NCI-H446 treated with DMSO at 0.1 percent for 48 hours (cell line): ENCODE measurements around the gene DISP1.
A peak's percentile ranks its signal among the peaks of the same experiment; 100 is the strongest.

Source experiments
- DNase-seq: peaks from one replicate; lab custom pipeline; 2025; lab: John Stamatoyannopoulos, UW

Gene DISP1, protein sequence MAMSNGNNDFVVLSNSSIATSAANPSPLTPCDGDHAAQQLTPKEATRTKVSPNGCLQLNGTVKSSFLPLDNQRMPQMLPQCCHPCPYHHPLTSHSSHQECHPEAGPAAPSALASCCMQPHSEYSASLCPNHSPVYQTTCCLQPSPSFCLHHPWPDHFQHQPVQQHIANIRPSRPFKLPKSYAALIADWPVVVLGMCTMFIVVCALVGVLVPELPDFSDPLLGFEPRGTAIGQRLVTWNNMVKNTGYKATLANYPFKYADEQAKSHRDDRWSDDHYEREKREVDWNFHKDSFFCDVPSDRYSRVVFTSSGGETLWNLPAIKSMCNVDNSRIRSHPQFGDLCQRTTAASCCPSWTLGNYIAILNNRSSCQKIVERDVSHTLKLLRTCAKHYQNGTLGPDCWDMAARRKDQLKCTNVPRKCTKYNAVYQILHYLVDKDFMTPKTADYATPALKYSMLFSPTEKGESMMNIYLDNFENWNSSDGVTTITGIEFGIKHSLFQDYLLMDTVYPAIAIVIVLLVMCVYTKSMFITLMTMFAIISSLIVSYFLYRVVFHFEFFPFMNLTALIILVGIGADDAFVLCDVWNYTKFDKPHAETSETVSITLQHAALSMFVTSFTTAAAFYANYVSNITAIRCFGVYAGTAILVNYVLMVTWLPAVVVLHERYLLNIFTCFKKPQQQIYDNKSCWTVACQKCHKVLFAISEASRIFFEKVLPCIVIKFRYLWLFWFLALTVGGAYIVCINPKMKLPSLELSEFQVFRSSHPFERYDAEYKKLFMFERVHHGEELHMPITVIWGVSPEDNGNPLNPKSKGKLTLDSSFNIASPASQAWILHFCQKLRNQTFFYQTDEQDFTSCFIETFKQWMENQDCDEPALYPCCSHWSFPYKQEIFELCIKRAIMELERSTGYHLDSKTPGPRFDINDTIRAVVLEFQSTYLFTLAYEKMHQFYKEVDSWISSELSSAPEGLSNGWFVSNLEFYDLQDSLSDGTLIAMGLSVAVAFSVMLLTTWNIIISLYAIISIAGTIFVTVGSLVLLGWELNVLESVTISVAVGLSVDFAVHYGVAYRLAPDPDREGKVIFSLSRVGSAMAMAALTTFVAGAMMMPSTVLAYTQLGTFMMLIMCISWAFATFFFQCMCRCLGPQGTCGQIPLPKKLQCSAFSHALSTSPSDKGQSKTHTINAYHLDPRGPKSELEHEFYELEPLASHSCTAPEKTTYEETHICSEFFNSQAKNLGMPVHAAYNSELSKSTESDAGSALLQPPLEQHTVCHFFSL (N-terminal part only)

DNA sequence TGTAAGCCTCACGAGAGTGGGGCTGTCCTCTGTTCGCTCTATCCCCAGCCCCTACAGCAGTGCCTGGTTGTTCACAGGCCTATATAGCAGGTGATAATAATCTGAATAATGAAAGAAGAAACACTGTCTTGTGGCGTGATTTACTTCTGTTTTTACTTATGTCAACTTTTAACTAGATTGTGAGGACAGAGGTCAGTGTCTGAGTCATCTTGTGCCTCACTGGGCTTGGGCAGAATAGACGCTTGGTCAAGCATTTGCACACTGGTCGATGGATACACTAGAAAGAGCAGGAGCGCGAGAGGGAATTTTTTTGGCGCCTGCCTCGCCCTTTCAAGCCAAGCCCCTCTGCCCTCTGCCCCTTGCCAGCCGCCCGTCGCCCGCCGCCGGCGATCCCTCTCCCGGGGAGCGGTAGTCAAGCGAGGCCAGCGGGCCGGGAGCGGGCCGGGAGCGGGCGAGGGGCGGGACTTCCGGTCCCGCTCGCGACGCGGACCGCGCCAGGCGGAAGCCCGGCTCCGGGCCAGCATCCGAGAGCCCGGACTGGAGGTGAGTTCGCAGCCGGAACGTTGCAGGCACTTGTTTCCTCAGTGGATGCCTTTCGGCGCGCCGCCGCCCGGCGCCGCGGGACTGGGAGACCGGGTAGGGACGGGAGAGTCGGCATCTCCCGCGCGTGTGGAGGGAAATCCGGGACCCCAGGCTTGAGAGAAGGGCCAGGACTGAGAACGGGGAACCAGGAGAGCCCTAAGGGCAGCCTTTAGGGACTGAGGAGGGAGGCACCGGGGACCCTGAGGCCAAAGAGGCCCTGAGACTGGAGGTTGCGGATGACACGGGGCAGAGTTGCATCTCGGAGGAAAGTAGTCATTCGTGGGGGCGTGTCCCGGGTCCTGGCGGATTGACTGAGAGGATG is at the start of gene DISP1:
Gene DISP1, plus strand, starts transcription at position 504 of the 904 bp plus-strand sequence. CDS start 127,785 bp downstream, outside the sequence.
- DNase-seq, result peak; percentile 49

DNA sequence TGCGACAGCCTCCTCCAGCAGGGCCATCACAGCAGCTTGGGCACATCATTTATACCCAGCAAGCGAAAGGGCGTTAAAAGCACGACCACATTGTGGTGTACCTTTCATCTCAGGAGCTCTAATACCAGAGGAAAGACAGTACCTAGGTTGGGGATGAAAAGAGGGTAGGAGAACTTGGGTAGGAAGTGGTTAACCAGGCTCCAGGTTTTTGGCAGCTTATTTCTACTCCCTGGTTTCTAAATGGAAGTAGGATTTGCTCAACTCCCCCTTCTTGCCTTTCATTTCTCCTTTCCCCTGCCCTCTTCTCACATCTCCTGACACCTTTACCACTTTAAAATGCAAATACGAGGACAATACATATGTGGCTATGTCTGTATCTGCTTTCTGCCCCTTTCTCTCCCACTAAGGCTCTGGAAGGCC is 47.7 kb upstream of the DISP1 start:
- DNase-seq, result no peak

DNA sequence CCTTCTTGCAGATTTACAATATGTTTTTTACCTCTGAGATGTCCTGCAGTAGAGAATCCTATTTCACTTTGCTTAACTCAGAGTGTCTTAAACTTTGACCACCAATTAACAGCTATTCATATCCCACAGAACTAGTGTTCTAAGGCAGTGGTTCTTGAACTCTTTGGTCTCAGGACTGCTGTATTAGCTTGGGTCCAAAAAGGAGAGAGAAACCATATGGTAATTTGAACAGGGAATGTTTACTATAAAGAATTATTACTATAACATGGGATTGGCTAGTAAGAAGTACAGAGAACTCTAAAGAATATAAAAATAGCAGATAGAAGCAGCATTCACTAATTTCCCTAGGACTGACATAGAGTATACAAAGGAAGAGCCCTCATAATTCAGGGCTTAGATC is 46.2 kb upstream of the DISP1 start:
- DNase-seq, result no peak

DNA sequence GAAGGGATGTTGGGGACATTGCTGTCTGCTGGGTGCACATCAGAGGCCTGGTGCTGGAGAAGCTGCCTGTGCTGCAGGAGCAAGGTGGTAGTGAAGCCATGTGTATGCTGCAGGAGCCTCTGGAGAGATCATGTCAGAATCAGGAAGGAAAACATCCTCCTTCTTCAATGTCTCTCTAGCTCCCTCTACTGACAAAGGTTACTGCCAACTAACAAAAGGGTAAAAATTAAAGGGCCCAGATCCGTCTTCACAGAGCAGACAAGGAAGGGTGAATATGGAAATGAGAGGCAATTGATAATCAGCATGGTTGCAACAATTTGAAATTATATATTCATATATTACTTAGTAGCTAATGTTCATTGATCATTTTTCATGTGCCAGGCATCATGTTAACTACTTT is 45.7 kb upstream of the DISP1 start:
- no peak for DNase-seq

DNA sequence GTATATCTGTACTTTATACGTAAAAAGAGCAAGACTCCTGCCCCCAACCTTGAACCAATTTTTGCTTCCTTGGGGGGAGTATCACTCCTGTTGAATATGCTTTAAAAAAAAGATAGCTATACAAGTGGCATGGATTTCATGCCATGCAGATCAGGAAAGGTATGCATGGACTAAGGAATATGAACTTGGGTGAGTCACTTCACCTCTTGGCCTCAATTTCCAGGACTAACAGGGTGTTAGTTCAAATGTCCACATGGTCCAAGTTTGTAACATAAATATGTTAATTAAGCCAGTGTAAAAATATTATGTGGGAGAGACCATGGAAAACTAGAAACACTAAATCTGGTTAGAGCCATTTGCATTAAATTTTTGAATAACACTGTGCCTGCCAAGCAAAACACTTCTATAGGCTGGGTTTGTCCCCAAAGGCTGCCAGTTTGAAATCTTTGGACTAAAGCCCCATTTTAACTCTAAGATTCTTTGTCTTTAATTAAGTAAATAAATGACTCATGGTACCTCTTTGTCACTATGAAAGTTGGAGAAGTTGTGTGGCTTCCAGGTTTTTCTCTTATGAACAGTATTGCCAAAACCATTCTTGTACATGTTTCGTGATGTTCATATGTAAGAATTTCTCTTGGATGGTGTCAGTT is 44.7 kb upstream of the DISP1 start:
- peak; percentile 28 for DNase-seq

DNA sequence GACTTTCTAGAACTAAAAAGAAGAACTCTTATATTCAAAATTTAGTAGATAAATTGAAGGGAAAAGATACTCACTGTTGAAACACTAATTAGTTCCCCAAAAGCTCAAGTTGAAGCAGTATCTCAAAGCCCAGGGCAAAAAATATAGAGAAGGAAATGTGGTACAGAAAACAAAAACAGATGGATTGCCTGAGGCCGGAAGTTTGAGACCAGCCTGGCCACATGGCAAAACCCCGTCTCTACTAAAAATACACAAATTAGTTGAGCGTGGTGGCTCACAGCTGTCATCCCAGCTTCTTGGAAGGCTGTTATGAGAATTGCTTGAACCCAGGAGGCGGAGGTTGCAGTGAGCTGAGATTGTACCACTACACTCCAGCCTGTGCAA is 41.9 kb upstream of the DISP1 start:
- DNase-seq, result peak; percentile 40

DNA sequence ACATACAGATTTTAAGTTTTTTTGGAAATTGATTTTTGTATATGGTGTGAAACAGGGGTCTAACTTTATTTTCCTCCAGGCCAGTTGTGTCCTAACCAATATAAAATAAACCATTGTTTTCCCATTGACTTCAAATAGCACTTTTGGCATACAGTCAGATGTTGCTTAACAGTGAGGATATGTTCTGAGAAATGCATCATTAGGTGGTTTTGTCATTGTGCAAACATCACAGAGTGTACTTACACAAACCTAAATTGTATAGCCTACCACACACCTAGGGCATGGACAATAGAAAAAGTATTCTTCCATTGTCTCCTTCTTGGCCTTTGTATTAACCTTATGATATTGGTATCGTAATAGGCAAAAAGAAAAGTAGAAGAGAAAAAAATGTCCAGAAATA is 37.4 kb upstream of the DISP1 start:
- no peak for DNase-seq

DNA sequence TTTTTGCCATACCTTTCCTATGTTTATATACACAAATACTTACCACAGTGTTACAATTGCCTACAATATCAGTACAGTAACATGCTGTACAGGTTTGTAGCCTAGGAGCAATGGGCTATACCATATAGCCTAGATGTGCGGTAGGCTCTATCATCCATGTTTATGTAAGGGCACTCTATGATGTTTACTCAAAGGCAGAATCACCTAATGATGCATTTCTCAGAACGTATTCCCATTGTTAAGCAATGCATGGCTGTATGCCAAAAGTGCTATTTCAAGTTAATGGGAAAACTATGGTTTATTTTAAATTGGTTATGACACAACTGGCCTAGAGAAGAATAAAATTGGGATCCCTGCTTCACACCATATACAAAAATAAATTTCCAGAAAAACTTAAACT is 36.9 kb upstream of the DISP1 start:
- no peak for DNase-seq

DNA sequence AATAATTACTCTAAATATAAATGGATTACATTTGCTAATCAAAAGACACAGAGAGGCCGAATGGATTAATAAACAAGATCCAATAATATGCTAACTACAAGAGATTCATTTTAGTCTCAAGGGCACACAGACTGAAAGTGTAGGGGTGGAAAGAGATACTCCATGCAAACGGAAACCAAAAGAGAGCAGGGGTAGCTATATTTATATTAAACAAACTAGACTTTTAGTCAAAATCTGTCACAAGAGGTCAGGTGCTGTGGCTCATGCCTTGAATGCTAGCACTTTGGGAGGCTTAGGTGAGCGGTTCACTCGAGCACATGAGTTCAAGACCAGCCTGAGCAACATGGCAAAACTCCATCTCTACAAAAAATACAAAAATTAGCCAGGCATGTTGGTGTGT is 33.6 kb upstream of the DISP1 start:
- DNase-seq, result no peak

DNA sequence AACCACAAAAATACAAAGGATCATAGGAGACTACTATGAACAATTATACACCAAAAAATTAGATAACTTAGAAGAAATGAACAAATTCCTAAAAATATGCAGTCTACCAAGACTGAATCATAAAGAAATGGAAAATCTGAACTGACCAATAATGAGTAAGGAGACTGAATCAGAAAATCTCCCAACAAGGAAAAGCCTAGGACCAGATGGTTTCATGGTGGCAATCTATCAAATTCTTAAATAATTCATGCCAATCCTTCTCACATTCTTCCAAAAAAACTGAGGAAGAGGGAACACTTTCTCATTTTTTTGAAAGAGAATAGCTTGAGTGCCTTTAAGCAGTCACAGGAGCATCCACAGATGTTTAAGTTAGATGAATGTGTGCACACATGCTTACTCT is 31.8 kb upstream of the DISP1 start:
- DNase-seq, result no peak

DNA sequence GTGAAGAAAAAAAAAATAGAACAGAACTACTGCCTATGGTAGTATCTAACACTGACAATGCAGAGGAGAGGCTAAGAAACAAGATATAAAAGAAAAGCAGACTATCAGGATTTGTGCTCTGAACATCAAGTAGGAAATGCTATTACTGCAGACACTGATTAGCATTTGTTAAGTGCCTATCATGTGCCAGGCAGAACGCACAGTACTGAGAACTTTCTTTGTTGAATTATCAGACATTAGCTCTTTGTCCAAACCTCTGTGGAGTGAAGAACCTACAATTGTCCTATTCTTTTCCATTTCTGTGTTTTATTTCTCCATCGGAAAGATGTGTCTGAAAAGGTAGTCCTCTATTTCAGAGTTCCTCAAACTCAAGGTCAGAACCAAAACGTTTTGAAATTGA is 30.5 kb upstream of the DISP1 start:
- no peak for DNase-seq

DNA sequence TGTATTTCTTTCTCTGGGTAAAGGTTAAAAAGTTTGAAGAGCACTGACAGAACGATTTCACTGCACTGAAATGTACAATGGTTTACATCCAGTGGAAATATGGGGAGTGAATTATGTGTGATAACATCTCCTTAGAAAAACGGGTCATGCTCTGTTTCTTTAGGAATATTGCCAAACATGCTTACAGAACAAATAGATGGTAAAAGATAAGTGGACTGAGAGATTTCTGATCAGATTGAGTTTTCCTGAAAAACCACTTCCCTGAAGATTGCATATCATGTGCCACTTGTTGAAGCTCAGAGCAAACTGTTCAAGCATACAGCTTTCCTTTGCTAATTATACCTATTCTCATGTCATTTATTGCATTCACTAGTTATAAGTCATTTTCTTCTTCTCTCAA is 29.9 kb upstream of the DISP1 start:
- DNase-seq, result no peak

DNA sequence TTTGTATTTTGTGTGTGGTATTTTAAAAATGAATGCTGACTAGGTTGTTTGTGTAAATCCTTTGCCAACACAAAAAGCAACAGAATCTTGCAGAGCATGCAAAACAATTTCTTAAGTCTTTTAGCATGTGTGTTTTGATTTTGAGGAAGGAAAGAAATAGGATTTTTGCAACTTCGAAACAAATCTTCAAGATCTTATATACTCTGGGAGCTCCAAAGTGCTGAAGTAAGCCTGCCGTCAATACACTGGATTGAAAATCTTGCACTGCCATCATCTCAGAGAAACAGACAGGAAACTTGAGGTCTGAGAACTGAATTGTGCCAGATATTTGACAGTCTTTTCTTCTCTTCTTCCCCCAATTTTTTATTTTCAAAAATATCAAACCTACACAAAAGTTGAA is 29.3 kb upstream of the DISP1 start:
- DNase-seq, result no peak

DNA sequence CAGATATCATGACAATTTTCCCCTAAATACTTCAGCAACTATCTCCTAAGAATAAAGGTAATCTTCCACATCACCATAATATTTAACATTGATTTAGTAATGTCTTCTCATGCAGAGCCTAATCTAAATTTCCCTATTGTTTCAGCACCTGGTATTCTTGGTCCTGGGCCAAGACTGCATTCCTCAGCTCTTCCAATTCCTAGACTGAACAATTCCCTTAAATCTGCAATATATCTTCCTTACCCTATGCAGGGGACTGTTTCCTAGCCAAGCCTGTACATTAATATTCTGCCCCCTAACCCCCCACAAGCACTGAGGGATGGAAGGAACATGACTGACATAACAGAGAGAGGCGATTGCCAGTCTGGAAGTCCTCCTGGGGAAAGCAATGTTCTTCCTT is 28.7 kb upstream of the DISP1 start:
- no peak for DNase-seq

DNA sequence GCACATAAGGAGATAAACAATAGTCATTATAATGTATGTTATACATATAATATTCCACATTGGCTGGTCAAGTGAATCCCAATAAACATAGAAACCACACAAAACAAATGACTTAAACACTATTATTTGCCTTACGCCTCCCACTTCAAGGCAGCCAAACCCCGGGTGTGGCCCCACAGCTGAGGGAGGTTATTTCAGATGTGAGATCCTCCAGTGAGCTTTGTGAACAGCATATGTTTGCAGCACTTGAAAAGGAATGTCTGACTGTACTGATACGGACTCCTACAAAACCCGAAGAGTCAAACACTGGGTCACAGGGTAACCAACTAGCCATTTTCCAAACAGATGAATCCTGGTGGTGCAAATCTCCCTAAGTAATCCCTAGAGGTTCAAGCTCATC is 27.1 kb upstream of the DISP1 start:
- DNase-seq, result no peak

DNA sequence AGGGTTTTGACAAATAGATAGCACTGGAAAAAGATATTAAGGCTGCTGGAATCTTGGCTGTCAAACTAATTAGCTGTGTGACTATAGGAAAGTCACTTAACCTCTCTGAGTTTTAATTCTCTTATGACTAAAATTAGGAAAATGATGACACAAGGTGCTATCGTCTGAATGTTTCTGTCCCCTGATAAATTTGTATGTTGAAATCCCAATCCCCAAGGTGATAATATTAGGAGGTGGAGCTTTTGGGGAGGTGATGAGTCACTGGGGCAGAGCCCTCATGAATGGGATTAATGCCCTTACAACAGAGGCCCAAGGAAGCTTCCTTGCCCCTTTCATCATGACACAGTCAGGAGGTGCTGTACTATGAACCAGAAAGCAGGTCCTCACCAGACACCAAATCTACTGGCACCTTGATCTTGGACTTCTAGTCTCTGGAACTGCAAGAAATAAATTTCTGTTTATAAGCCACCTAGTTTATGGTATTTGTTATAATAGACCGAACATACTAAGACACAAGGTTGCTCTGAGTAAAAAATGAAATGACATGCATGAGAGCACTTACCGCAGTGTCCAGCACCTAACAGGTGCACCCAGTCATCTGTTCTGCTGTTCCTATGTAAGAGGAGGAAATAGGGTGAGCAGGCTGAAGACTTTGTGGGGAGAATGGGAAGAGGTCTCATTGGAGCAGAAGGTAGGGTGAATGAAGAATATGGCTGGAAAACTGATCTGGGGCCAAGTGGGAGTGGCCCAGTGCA is 26.3 kb upstream of the DISP1 start:
- no peak for DNase-seq

DNA sequence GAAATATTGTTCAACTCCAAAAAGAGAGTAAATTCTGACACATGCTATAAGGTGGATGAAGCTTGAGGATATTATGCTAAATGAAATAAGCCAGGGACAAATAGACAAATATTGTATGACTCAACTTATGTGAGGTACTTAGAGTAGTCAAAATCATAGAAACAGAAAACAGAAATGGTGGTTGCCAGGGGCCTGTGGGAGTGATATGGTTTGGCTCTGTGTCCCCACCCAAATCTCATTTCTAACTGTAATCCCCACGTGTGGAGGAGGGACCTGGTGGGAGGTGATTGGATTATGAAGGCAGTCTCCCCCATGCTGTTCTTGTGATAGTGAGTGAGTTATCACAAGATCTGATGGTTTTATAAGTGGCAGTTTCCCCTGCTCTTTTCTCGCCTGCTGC is 24.7 kb upstream of the DISP1 start:
- no peak for DNase-seq

DNA sequence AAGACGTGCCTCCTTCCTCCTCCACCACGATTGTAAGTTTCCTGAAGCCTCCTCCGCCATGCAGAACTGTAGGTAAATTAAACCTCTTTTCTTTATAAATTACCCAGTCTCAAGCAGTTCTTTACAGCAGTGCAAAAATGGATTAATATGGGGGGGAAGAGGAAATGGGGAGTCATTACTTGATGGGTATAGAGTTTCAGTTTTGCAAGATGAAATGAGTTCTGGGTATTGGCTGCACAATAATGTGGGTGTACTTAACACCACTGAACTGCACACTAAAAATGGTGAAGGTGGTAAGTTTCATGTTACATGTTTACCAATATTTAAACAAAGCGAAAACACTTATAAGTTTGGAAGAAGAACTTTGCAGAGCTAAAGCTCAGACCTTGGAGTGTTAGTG is 24.3 kb upstream of the DISP1 start:
- DNase-seq, result no peak

DNA sequence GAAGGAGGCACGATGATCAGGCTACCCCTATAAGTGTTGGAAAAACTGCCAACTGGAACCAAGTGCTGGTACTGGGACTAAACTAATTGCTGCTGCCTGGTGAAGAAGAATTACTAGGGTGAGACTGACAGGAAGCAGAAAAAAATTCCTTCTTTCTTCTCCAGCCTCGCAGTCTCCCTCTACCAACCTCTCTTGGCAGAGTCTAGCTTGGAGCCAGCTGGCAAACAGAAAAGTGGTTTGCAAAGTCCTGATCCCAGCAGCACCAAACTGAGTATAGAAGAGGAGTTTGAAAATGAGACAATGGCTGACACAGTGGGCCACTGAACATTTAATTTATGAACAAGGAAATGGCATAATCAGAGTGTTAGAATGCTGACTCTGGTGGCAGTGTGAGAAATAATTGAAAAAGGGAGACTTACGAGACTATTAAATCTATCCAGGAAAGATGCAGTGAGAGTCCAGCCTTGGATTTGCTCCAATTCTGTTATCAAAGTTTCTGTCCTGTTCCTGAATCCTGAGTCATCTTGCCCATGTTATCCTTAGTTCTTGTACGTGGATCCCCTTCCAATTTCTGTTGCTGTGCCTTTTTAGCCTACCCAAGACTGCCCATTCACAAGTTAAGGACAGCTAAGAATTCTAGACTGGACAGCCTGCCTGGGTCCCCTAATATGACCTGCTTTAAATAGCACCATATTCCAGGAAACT is 23.7 kb upstream of the DISP1 start:
- DNase-seq, result peak; percentile 6
